ENCODE data around the gene POU2F2.

POU2F2 gene

DNA sequence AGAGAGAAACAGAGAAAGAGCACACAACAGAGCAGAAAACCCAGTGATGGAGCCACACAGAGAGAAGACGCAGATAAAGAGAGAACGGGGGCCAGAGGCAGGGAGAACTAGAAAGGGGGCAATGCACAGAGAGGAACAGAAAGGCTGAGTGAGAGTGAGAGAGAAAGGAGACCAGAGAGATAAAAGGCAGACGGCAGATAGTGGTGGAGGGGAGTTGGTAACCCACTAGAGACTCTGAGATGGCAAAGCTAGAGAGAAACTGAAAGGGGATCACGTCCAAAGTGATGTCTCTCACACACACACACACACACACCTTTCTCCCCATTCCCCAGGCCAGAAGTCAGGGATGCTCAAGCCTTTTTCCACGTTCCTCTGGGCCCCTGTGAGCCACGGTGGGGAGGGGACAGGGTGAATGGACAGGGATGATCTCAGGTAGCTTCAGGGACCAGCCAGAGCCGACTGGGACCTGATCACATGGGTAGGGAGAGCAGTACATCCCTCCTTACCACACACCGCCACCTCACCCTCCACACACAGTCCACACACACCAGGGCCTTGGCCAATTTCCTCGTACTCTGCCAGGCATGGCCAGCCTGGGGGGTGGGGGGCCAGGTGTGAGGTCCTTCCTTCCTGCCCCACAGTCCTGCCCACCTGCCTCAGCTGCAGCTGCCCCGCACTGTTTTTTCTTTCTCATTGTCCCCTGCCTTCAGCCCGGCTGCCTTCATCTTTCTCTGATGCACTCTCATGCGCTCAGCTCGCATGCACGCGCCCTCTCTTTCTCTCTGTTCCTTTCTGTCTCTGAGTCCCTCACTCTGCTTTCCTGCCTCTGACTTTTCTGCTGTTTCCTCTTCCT is 22.5 kb upstream of the POU2F2 start:
- DNase-seq = no peak

DNA sequence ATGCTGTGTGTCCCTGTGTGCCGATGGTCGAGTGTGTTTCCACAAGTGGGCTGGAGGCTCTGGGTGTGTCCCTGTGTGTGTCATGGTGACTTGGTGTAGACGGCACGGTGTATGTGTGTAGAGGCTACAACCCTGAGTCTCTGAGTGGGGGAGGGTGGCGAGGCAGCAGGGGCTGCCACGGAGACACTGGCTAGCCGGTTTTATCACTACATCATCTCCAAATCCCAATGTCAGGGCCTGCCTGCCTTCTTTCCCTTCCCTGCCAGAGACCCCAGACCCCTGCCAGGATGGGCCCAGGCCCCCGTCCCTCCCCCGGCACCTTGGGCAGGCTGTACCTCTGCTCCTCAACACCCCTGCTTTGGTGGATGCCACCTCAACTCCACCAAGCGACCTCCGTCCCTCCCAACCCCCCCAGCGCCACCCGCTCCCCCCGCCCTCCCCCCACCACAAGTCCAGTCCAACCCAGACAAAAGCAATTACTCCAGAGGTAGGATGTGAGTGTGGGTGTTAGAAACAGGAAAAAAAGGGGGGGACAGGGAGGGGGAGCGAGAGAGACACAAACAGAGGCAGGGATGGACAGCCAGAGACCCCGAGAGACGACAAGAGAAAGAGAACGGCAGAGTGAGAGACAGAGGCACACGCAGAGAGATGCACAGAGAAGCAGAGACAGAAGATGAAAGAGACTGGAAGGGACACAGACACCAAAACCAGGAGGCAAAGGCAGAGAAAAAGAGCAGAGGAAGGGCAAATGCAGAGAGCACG is 21.6 kb upstream of the POU2F2 start:
- no peak for DNase-seq

DNA sequence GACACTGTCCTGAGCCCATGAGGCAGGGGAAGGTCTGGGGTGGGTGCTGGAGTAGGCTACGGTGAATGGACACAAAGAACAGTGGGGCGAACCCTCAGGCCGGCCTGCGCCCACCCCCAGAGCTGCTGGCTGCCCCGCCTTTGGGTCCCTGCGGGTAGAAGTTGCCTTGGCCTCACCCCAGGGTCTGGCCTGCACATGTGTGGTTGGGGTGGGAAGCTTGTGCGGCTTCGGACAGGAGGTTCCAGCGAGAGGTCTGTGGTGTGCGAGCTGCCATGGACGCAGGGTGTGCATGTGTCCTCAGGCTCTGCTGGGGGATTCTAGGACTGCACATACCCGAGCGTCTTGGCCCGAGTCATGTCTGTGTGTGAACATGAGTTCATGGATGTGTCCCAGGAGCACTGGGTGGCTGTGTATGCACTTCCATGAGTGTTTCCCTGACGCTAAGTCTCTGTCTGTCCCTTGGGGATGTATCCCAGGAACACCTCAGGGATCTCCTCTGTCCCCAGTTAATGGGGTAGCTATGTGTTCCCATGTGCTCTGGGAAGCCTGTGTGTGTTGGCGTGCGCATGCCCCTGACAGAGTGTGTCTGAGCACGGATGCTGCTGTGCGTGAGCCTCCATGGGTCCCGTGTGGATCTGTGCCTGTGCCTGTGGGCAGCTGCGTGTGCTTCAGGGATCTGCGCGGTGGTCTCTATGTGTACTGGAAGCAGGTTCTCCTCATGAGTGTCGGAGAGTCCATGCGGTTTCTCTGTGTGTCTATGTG is 20.8 kb upstream of the POU2F2 start:
- DNase-seq = no peak

DNA sequence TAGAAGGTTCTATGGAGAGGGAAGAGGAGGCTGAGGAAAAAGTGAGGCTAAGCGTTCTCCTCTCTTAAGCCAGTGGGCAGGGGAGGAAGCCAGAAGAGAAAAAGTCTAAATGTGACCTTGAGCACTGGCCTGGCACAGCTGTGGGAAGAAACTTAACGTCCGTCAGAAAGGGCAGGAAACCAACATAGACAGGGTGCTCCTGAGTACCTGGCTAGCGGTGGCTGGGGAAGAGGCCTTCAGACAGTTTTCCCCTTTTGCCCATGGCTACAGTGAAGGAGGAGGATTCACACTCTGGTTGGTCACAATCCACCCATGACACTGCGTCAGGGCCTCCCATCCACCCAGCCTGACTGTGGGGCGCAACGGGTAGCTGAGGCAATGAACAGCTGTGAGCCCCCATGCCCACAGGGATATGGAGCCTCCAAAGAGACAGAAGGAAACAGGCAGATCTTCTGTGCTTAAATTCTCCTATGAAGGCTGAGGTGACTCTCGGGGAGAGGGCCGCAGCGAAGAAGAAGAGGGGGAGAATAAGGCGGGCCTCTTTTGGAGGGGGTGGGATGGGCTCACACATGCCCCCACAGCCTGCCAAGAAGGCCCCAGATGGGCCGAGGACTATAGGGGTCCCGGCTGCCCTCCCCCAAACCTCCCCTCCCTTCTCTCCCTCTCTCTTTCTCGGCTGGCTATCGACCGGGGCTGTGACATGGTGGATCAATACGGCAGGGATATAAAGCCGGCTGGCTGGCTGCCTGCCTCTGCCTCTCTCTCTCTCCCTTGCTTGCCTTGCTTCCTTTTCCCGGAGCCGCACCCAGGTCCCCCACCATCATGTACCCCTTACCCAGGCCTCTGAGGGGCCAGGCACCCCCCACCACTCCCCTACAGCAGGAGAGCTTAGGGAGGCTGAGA is 19.8 kb upstream of the POU2F2 start:
- no peak for DNase-seq

DNA sequence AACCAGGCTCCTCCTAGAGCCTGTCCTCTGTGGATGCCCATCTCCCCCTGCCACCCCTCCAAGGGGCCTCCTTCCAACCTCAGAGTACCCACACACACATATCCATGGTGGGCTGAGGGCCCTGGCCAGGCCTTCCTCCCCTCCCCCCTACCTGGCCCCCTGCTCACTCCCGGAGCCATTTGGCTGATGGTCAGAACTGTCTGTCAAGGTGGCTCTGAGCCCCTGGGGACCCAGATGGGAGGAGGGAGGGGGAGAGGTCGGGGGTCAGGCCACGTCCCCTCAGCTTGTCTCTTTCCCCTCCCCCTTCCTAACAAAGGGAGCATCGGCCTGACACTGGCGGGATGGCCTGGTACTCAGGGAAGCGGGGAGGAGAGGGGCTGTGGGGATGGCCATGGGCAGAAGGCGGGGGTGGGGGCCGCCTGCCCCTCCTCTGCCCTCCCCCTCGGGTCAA is 18.7 kb upstream of the POU2F2 start:
- no peak for DNase-seq

DNA sequence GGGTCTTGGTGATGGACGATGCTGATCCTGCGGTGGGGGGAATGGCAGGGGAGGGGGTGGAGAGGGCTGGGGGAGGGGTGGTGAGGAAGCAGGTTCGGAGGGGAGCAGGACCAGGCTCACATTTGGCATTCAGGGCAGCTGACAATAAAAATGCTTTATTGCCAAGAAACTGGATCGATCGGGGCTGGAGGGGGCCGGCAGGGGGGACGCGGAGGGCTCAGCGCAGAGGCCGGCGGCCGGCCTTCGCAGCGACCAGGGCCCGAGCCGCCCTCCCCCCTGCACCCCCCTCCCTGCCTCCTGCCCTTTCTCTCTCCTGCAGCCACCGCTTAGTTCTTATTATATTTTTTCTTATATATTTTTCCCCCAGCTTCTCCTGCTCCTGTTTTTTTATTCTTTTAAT is 18.1 kb upstream of the POU2F2 start:
- DNase-seq = no peak

DNA sequence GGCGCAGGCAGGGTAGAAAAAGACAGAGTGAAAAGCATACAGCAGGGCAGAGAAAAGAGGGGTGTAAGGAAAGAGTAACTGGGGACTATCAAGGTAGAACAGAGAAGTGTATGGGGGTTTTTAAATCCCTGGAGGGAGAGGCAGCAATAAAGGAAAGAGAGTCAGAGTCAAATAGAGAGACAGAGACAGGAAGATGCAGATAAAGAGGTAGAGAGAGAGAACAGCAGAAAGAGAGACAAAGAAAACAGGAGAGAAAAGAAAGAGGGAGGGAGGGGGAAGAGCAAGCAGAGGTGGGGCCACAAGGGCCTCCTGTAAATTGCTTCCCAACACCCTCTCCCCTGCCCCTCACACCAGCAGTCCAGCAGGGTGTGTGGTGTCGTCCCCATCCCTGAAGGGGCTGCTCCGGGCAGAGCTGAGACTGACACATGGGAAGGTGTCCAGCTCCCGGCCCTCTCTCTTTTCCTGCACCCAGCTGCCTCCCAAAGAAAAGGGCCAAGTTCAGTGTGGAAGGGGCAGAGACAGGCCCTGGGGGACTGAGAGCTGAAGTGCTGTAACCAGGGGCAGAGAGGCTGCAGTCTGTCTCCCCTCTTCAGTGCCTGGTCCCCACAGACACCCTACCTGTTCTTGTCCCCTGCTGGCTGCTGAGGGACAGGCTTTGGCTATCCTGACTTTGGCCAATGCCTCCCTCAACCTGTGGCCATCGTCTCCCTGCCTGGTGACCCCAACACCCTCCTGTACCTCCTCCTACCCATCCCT is 17.4 kb upstream of the POU2F2 start:
- no peak for DNase-seq

DNA sequence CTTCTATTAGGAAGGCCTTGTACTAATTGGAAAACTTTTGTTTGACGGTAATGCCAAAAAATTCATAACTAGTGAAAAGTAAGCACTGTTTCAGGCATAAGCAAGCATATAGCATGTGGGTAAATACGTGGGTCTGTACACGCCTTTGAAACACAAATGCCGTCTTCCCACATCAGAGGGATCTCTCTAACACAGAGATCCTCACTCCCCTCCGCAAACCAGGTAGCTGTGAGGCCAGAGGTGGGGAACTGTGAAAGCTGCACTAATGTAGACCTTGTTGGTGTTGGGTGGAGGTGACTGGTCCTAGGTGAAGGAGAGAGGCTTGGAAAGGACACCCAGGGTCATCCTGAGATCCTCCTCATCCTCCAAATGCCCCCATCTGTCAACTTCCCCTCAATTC is 16.0 kb upstream of the POU2F2 start:
- DNase-seq = no peak

DNA sequence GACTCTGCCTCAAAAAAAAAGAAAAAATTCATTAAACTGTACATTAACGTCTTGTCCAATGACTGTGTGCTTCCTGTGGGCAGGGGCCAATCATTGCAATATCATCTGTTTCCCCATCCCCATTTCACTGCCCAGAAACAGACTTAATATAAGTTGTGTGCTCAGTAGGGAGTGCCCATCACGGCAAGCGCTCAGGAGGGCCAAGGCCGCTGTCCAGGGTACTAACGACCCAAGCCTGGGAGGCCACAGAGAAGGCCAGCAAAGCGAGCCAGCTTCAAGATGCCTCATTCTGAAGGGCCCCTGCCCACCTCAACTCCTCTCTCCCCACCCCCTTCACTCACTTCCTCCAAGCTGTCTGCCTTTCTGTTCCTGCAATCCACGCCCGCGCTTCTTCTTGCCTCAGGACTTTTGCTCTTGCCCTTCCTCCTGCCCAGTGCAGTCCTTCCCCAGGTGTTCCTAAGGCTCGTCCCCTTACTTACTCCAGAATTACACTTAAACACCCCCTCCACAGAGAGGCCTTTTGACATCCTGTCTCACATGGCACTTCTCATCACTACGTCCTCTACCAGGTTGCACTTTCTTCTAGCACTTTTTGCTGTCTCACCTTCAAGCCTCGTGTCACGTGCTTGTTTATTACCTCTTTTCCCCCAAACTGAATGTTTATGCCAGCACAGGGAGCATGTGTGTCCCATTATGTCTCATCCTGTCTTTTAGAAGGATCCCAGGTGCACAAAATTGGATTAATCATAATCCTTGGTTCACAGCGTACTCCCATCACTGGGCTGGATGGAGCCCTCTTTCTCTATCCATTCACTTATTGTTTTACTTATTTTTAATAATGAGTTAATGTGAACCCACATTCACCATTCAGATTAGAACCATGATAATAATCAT is 11.3 kb upstream of the POU2F2 start:
- DNase-seq = no peak

DNA sequence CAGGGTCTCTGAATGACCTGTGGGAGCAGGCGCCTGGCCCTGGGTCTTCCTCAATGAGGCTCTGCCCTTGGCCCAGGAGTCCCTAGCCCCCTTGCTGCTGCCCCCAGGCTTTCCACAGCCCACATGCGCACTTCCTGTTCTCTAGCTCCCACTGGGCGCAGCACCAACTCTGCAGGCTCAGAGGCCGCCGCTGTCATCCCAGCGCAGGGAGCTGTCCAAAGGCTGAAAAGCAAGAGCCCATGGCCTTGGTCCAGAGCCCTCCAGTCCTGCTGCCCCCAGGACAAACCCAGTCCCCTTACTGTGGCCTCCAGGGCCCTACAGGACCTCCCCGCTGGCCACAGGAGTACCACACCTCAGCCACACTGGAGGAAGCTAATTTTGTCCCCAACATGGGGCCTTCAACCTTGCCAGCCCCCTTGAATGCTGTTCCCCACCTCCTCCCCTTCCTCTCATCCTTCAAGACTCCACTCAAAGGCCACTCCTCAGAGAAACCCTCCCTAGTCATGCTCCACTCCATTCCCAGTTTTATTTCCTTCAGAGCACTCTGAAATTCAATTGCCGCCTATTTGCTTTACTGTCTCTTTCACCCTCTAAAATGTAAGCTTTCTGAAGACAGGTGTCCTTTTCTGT is 8.0 kb upstream of the POU2F2 start:
- DNase-seq = no peak

DNA sequence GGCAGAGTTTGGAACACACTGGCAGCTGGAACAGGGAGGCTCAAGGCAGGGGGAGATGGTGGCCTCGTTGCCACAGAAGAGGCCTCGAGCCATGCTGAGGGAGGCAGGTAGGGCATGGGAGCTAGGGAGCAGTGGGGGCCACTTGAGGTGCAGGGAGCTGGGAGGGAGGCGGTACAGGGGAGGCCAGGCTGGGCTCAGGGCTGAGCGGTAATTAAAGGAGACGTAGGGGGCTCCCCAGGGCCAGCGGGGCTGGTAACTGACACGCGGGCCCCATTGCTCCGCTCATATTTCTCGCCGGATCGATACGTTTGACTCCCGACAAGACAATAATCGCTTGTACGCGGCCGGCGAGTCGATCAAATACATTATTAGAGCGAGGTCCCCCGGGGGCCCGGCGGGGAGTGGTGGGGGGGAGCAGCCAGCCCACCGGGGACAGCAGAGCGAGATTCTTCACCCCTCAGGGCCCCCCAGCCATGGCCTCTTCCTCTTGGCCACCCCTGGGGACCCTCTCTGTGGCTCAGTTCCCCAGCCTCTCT is 2.4 kb upstream of the POU2F2 start:
- no peak for DNase-seq

DNA sequence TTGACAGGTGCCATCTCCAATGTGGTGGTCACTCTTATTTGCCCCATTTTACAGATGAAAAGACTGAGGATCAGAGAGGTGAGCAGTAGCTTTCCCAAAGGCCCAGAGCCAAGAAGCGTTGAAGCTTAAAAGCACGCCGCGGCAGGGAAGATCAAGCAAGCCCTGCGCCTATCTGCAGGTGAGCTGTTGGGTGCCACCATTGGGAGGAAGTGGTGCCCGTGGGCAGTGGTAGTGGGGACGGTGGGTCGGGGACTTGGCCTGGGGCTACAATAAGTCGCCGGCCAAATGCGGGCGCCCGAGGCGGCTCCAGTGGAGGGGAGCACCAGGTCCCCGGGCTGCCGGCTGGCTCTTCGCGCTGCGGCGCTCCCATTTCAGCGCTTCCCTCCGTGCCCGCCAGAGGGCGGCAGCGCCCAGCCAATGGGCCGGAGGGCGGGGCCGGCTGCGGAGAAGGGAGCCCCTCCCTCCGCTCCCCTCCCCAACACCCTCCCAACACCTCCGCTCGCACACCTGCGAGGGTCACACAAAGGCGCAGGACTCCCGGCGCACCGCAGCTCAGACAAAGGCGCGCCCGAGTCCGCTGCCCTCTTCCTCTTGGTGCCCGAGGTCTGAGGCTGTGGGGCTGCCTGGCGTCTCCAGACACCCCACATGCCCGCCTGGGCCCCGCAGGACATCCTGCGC is 744 bp upstream of the POU2F2 start:
- peak; percentile 86 for DNase-seq

DNA sequence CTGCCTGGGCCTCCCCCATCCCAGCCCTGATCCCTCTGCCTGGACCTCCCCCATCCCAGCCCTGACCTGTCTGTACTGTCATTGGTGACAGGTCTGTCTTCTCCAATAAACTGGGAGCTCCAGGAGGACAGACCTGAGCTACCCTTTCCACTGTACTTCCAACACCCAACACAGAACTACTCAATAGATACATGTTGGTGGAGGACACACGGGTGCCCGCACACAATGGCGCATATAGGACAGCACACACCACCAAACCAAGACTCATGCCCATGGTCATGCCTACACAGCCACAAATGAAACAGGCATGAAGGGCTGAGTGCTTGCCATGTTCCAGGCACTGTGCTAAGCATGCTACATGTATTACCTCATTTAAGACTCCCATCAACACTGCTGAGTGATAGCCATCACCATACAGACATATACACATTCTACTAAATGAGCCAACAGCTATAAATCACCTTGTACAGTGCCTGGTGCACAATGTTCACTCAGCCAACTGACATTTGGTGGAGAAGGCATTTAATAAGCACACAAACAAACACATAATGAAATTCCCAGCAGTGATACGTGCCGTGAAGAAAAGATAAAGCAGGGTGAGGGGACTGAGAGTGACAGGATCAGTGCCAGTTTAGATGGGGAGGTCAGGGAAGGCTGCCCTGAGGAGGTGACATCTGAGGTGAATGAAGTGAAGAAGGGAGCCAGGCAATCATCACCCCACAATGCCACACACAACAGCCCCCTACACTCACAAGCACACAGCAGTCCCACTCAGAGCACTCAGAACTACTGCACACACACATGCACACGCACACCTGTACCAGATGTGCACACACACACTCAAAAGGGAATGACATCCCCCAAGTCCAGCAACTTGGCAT is 857 bp downstream of the POU2F2 start:
- no peak for DNase-seq

DNA sequence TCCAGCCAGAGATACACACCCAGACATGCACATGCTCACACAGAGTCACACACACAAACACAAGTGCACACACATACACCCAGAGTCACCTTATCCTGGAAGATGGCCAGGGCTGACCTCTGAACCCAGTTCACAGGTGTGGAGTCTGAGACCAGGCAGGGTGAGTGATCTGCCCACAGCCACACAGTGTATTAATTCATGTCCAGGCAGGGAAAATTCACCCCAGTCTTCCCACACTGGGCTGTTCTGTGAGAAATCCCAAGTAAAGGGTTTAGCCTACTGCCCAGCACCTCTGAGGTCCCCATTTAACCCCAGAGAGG is 2.0 kb downstream of the POU2F2 start:
- no peak for DNase-seq

DNA sequence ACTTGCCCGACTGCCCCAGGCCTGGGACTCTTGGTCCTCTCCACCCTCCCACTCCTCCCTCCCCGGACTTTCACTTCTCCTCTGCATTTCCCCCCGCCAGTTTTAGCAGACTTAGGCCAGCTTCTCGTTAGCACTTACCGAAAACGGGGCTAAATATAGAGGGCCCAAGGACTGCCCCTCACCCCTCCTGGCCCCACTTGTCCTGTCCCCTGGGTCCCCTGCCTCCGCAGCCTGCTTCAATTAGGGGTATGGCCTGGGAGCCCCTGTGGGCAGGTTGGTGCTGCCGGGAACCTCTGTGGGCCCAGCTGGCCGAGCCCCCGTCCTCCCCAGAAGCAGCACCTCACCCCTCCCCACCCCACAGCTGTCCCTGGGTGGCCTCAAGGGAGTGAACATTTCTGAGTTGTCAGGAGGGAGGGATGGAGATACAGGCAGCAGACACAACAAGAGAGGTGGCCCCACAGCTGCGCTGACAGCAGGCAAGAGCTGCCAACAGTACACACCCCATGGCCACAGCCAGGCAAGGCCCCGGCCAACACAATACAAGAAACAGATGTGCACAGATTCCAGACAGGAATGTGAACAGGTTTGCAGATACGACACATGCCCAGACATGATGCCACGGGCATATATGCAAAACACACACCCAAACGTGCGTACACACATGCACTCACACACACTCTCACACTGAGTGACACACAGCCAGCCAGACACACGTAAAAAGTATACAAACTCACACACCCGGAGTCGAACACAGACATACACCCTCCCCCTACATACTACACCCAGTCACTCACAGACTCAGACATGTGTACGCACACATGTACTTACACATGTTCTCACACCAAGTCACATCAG is 2.6 kb downstream of the POU2F2 start:
- DNase-seq = no peak

DNA sequence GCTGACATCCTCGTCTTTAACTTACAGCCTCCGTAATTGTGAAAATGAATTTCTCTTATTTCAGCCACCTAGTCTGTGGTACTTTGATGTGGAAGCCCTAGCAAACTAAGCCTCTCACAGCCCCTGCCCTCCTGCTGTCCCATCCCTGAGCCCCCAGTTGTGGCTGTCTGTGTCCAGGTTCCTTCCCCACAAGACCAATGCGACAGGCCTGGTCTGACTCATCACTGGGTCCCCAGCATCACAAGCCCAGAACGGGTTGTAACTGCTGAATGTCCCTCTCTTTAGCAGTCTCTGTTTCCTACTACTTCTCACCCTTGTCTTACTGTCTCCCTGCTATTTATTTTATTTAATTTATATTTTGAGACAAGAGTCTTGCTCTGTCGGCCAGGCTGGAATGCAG is 5.7 kb downstream of the POU2F2 start:
- DNase-seq = no peak

DNA sequence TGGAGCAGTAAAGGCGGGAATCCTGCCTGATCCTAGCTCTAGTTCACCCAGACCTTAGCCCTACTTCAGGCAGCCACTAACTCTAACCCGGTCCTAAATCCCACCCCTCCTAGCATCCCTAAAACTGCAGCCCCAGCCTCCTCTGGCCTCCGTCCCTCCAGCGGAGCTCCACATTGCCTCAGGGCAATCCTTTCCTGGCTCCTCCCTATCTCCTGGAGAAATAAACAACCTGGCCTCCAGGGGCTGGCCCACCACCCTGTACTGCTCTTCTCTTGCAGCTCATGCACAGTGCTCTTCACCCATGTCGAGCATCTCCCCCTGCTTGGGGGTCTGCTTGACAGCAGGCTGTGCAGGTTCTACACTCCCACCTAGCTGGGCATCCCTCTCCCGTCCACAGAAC is 6.7 kb downstream of the POU2F2 start:
- no peak for DNase-seq
